GM21619 (cell line): ENCODE results near the gene MCRS1.
"Not testable (repeated sequence)": the region's sequence is repeated elsewhere in the genome, so short reads cannot be mapped to it uniquely, and the experiment has no call there.

Source experiments
- ATAC-seq: cut with Tn5 transposase; IDR thresholded peaks from one replicate; pipeline ENCODE4 v1.9.1; 2021; ENCODE audit not compliant: unreplicated experiment

MCRS1 gene

GRCh38 chr12:49542592-49543160, 25.3 kb downstream of the MCRS1 start:
- no peak for ATAC-seq

GRCh38 chr12:49541911-49542505, 25.9 kb downstream of the MCRS1 start:
- no peak for ATAC-seq

GRCh38 chr12:49541140-49541861, 26.6 kb downstream of the MCRS1 start:
- ATAC-seq, result no peak

- no peak for ATAC-seq
These were observed 27.5 kb downstream of the MCRS1 start for GRCh38 chr12:49540229-49541139.

GRCh38 chr12:49539406-49540228, 28.3 kb downstream of the MCRS1 start:
- no peak for ATAC-seq

GRCh38 chr12:49538510-49539403, 29.2 kb downstream of the MCRS1 start, which contains the start of gene KCNH3:
KCNH3 (plus strand) TSS chr12:49539030; CDS start chr12:49539417, 387 bp downstream.
- ATAC-seq, result peak; percentile 62

- ATAC-seq, result no peak
These were observed 30.0 kb downstream of the MCRS1 start for GRCh38 chr12:49537752-49538509.

- ATAC-seq, result no peak
These were observed 30.7 kb downstream of the MCRS1 start for GRCh38 chr12:49537231-49537751.

GRCh38 chr12:49536526-49537071, 31.3 kb downstream of the MCRS1 start:
- no peak for ATAC-seq

GRCh38 chr12:49535921-49536525, 31.9 kb downstream of the MCRS1 start:
- no peak for ATAC-seq

- no peak for ATAC-seq
These were observed 33.1 kb downstream of the MCRS1 start for GRCh38 chr12:49534731-49535278.

- not testable (repeated sequence) for ATAC-seq
These were observed 33.8 kb downstream of the MCRS1 start for GRCh38 chr12:49534122-49534521.

GRCh38 chr12:49533331-49533730, 34.6 kb downstream of the MCRS1 start:
- ATAC-seq, result no peak

- ATAC-seq, result no peak
These were observed 36.2 kb downstream of the MCRS1 start for GRCh38 chr12:49531745-49532144.

GRCh38 chr12:49529414-49529813, 38.5 kb downstream of the MCRS1 start:
- ATAC-seq, result no peak

GRCh38 chr12:49527361-49528130, 40.4 kb downstream of the MCRS1 start:
- ATAC-seq, result no peak

- no peak for ATAC-seq
These were observed 42.0 kb downstream of the MCRS1 start for GRCh38 chr12:49525942-49526341.
